ENCODE results near the gene ARHGAP44. TPM values are rescaled to one million over a fixed set of nuclear protein-coding genes. Genes with fewer than 3 reads are reported as not detected.

The ARHGAP44 gene
- total RNA-seq, 2 experiments from 2014 or later, result 13.7 to 19.9 TPM

DNA sequence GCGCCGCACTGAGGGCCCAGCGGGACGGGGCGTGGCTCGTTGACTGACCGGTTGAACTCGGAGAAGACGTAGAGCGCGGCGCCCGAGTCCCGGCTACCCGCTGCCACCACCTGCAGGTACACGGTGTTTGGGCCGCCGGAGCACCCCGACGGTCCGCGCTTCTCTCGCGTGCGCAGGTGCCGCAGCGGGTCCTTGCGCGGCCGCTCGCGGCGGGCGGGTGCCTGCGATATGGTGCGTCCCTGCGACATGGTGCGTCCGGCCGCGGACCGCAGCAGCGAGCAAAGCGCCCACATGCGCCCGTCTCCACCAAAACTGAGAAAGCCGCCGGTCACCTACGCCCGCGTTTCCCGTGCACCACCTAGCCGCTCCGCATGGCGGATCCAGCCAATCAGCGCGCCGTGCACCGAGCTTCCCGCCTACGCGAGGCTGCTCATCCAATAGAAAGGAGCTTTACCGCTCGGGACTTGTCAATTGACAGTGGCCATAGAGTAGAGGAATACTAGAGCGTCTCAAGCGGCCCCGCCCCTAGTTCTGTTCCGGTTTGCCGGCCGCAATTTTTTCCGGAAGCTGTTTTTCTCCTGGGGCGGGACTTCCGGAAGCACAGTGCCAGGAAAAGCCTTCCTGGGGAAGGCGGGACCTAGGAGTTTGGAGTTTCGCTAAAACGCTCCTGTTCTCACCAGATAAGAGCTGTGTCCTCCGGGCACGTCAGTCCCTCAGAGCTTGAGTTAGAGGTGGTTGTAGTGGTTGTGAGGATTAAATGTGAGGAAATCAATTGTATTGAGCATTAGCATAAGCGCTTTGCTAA is 228.6 kb downstream of the ARHGAP44 start, which contains the start of gene ELAC2:
TSS of gene ELAC2 (minus strand) at position 373 of the 805 bp plus-strand sequence. CDS start at position 293, 80 bp downstream.
- peak; percentile 99 for DNase-seq (ENCODE audit: low spot score)
- no peaks in the 10 kb centered on the region for H4K20me1 ChIP-seq (ENCODE audit: insufficient read depth, low read length)
- H3K9me2 ChIP-seq (ENCODE audit: insufficient read depth, low read length), result no peaks in the 10 kb centered on the region
- ChIA-PET POLR2A (interaction anchor here (0.6 to 2.6 kb wide), 6 partner anchors 9 to 442 kb away, joined by 3 to 21 read pairs (median 5); no protein-coding TSS in a partner anchor), CTCF (ENCODE audit: unreplicated experiment) (interaction anchor here (1.4 to 2.2 kb wide), 2 partner anchors 14 to 15 kb away, joined by 5 to 10 read pairs; no protein-coding TSS in a partner anchor)
- peak within 1 kb of the TSS; percentile 91 for H3K4me2 ChIP-seq (ENCODE audit: low read length)
- H3K36me3 ChIP-seq (ENCODE audit: insufficient read depth, low read length), result peaks cover 35% of the 10 kb centered on the region
- peaks cover 19% of the 10 kb centered on the region for H3K4me1 ChIP-seq (ENCODE audit: insufficient read depth, low read length, poor library complexity, severe bottlenecking)
- no peak for TF ChIP-seq EZH2phosphoT487 (IDR thresholded peaks at IDR 0.05; ENCODE audit: borderline replicate concordance, low read depth, low read length)
- TF ChIP-seq, protein P1, sequence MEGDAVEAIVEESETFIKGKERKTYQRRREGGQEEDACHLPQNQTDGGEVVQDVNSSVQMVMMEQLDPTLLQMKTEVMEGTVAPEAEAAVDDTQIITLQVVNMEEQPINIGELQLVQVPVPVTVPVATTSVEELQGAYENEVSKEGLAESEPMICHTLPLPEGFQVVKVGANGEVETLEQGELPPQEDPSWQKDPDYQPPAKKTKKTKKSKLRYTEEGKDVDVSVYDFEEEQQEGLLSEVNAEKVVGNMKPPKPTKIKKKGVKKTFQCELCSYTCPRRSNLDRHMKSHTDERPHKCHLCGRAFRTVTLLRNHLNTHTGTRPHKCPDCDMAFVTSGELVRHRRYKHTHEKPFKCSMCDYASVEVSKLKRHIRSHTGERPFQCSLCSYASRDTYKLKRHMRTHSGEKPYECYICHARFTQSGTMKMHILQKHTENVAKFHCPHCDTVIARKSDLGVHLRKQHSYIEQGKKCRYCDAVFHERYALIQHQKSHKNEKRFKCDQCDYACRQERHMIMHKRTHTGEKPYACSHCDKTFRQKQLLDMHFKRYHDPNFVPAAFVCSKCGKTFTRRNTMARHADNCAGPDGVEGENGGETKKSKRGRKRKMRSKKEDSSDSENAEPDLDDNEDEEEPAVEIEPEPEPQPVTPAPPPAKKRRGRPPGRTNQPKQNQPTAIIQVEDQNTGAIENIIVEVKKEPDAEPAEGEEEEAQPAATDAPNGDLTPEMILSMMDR (conservative IDR thresholded peaks at IDR 0.05; ENCODE audit: low read length), result 0 out of 2 replicates have a peak, but pooled peaks have one; percentile 37
- H3K27ac ChIP-seq (ENCODE audit: low read depth, low read length, poor library complexity, severe bottlenecking), result peak within 1 kb of the TSS; percentile 52
- peak within 1 kb of the TSS; percentile 85 for H3K4me3 ChIP-seq (ENCODE audit: low read depth, low read length, poor library complexity, severe bottlenecking)
- peaks cover 19% of the 10 kb centered on the region for H3K79me2 ChIP-seq (ENCODE audit: insufficient read depth, low read depth, low read length)
- intact Hi-C loops (cut with micrococcal nuclease; ENCODE audit: unreplicated experiment), result loop anchor here (2.0 kb wide), 1 partner anchor 229 kb away; the partner anchor contains the start of gene ARHGAP44
- H2AFZ ChIP-seq (ENCODE audit: low read length), result peak within 1 kb of the TSS; percentile 87
- no TSS peak for BruUV-seq (replicated peaks)
- H3K9me3 ChIP-seq (ENCODE audit: low read length), result no peaks in the 10 kb centered on the region

DNA sequence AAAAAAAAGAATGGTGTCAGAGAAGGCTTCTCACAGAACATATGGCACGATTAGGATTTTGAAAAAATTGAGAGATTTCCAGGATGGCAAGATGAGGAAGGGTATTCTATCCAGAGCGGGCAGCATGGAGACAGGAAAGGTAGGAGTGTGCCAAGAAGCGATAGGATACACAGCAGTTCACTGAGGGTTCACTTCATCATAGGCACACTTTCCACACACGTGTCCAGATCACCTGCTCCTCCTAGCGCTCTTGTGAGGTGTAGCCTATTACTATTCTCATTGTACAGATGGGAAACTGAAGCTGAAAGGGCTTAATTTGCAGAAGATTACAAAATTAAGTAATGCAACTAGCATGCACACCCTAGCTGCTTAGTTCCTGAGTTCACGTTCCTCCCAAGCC is 234.7 kb downstream of the ARHGAP44 start:
- POLR2A ChIA-PET, result no interaction called here
- H3K9me3 ChIP-seq (ENCODE audit: low read length), result no peaks in the 10 kb centered on the region
- 0 out of 2 replicates have a peak overlapping the region, but pooled peaks have one; percentile 50 for H3K4me2 ChIP-seq (ENCODE audit: low read length)
- no peak for DNase-seq (ENCODE audit: low spot score)
- no peaks in the 10 kb centered on the region for H3K9me2 ChIP-seq (ENCODE audit: insufficient read depth, low read length)
- intact Hi-C loops (cut with micrococcal nuclease; ENCODE audit: unreplicated experiment), result no loop called here
- CTCF ChIA-PET (ENCODE audit: unreplicated experiment), result interaction anchor here (0.6 kb wide), 1 partner anchor 1272 kb away, joined by 4 read pairs; no protein-coding TSS in a partner anchor
- TF ChIP-seq EZH2phosphoT487 (IDR thresholded peaks at IDR 0.05; ENCODE audit: borderline replicate concordance, low read depth, low read length), result no peak
- TF ChIP-seq, protein P1 (conservative IDR thresholded peaks at IDR 0.05; ENCODE audit: low read length), result no peak
- H3K27ac ChIP-seq (ENCODE audit: low read depth, low read length, poor library complexity, severe bottlenecking), result no peak overlapping the region
- no peak overlapping the region for H3K4me3 ChIP-seq (ENCODE audit: low read depth, low read length, poor library complexity, severe bottlenecking)
- H2AFZ ChIP-seq (ENCODE audit: low read length), result peak overlapping the region; percentile 60; the same call in 1 of the 2 replicates
- no TSS peak for BruUV-seq (replicated peaks)
- no peaks in the 10 kb centered on the region for H3K79me2 ChIP-seq (ENCODE audit: insufficient read depth, low read depth, low read length)
- peaks cover 3% of the 10 kb centered on the region for H3K4me1 ChIP-seq (ENCODE audit: insufficient read depth, low read length, poor library complexity, severe bottlenecking)
- no peaks in the 10 kb centered on the region for H4K20me1 ChIP-seq (ENCODE audit: insufficient read depth, low read length)
- no peaks in the 10 kb centered on the region for H3K36me3 ChIP-seq (ENCODE audit: insufficient read depth, low read length)

Data from OCI-LY7 (cell line).